Heart right ventricle (tissue), 16 donors: ENCODE measurements around the gene ZNF611. TPM values are rescaled to one million over a fixed set of nuclear protein-coding genes. Genes with fewer than 3 reads are reported as not detected.
"Not testable (repeated sequence)": the region's sequence is repeated elsewhere in the genome, so short reads cannot be mapped to it uniquely, and the experiment has no call there.

Experiments
- ATAC-seq, 8 donors: fragments of 200-7000 bp; cut with Tn5 transposase; one replicate each; pipeline ENCODE4 v1.9.1; 2020; ENCODE audit warnings: mild to moderate bottlenecking in 8 of 8, moderate library complexity in 8 of 8, moderate number of reproducible peaks in 1 of 8
- DNase-seq, 2 donors: peaks; one replicate each; pipeline ENCODE4 v3.0.0-alpha.2; 2020
- H3K27ac ChIP-seq, 10 donors: fragments of 200-600 bp; sonication (generic) in 2 of 10; one replicate each; pipeline versions ENCODE4 v1.5.0 to v1.8.0; 2020 to 2022; ENCODE audit warnings: mild to moderate bottlenecking in 3 of 10
- H3K27me3 ChIP-seq, 7 donors: fragments of 200-600 bp; one replicate each; pipeline ENCODE4 v1.8.0; 2021 to 2022; ENCODE audit warnings: mild to moderate bottlenecking in 2 of 7
- H3K36me3 ChIP-seq, 9 donors: fragments of 200-600 bp; sonication (generic) in 1 of 9; one replicate each; pipeline versions ENCODE4 v1.5.0 to v1.8.0; 2020 to 2022; ENCODE audit warnings: mild to moderate bottlenecking in 2 of 9
- H3K4me1 ChIP-seq, 9 donors: fragments of 200-600 bp; sonication (generic) in 1 of 9; one replicate each; pipeline versions ENCODE4 v1.5.0 to v1.8.0; 2020 to 2022; ENCODE audit warnings: mild to moderate bottlenecking in 4 of 9
- H3K4me3 ChIP-seq, 10 donors: fragments of 200-600 bp; sonication (generic) in 2 of 10; one replicate each; pipeline versions ENCODE4 v1.5.0 to v1.8.0; 2020 to 2022; ENCODE audit warnings: mild to moderate bottlenecking in 7 of 10, moderate library complexity in 2 of 10
- H3K9me3 ChIP-seq, 11 donors: fragments of 200-600 bp in 10 of 11; sonication (generic) in 2 of 11; one replicate each; pipeline versions ENCODE4 v1.5.0 to v1.8.0; 2013 to 2022; ENCODE audit warnings: mild to moderate bottlenecking in 2 of 11, control low read depth in 1 of 11, moderate library complexity in 1 of 11
- WGBS, 2 donors: extraction: QIAGEN DNeasy Blood & Tissue Kit; methylation state at CpG; one replicate each; pipeline ENCODE4 v1.1.7; 2013; ENCODE audit warnings: inconsistent platforms in 1 of 2; 5-methylcytosine and 5-hydroxymethylcytosine counted together
- intact Hi-C, 10 donors: fragments of 100-400 bp; cut with DNase I; formaldehyde crosslinking; loops; one replicate each; pipeline versions ENCODE4 v1.11.1 to v1.14.2; 2022
- polyA plus RNA-seq, 2 donors: library from polyadenylated mRNA; stranded (reverse); fragments of 200-250 nt; gene quantifications; one replicate each; pipeline ENCODE4 v1.2.3, GENCODE V29; 2013
- total RNA-seq, 10 donors: library from RNA; stranded (reverse); fragmentation: NEBNext Ultra II Directional in 3 of 10; extraction: Animal tissue kit (Norgen Biotek cat#: 25700) in 3 of 10; gene quantifications; one replicate each; pipeline versions ENCODE4 v1.2.1 to v1.2.4, GENCODE V29; 2021 to 2023
- TF ChIP-seq, protein P1 (sequence below), 9 donors: fragments of 200-600 bp; sonication (generic) in 2 of 9; IDR thresholded peaks; one replicate each; pipeline versions ENCODE4 v1.5.0 to v1.8.0; 2021 to 2022; ENCODE audit warnings: antibody characterized with exemption in 9 of 9, mild to moderate bottlenecking in 5 of 9, moderate library complexity in 1 of 9
- donor health status: Arrhythmogenic right ventricular cardiomyopathy.
- donor health status: ischemic (EF 13 %, LVEDD 7.1; RV severe dilation, severe dysfunction).
- donor health status: healthy with polysubstance abuse.
- donor health status: DM: no; HTN: yes; CAD: no.
- donor health status: DM: no; HTN: no; CAD: no.
- donor health status: ischemic (EF 25% LVEDD 6.9; RV normal size, moderate dysfunction).
- donor health status: ischemic (EF 25% LVEDD 5.7; RV mildly dilated, moderate dysfunction).
- donor health status: healthy.
- donor health status: DM: yes; HTN: yes; CAD: no.
- donor health status: Ischemic cardiomyopathy.
- donor health status: ischemic (EF 35%, LVEDD 5.7; RV mildly dilated, moderate dysfunction).
- donor health status: nonischemic (EF 11% LVEDD 7.7; RV severe dilation, severe dysfunction).
- donor health status: DM: yes; HTN: yes; CAD: no.
- donor health status: PGD.
- donor health status: ischemic (EF 29% LVEDD 5.4; RV normal size, mild dysfunction).
- donor health status: nonischemic (EF 23%, LVEDD 6.1; RV moderate dilation, normal function).

ZNF611 gene
- total and polyA plus RNA-seq, 12 donors = 2.3 to 9.8 (median 7.6) TPM

GRCh38 chr19:52713051-52713450, 21.8 kb downstream of the ZNF611 start:
- H3K4me3 ChIP-seq, intact Hi-C loops, H3K27me3 ChIP-seq, H3K4me1 ChIP-seq, DNase-seq, H3K27ac ChIP-seq, ATAC-seq: not testable (repeated sequence)
- H3K9me3 ChIP-seq = peaks cover 0 to 26% (median 0%) of the 10 kb centered on the region in 11 donors
- H3K36me3 ChIP-seq = peaks cover 0 to 78% (median 8%) of the 10 kb centered on the region in 9 donors
- WGBS, 2 donors = 100% methylated on average over 2 of the region's 2 CpGs

- DNase-seq, H3K27ac ChIP-seq, H3K4me1 ChIP-seq, H3K4me3 ChIP-seq, H3K27me3 ChIP-seq, intact Hi-C loops, ATAC-seq: not testable (repeated sequence)
- 87 to 98% methylated on average over 3 of the region's 3 CpGs for WGBS, 2 donors
- Histone ChIP-seq H3K9me3 (peaks cover 0 to 40% (median 0%) of the 10 kb centered on the region in 11 donors), H3K36me3 (peaks cover 0 to 91% (median 19%) of the 10 kb centered on the region in 9 donors)
These were observed 23.2 kb downstream of the ZNF611 start for GRCh38 chr19:52711661-52712060.

DNA sequence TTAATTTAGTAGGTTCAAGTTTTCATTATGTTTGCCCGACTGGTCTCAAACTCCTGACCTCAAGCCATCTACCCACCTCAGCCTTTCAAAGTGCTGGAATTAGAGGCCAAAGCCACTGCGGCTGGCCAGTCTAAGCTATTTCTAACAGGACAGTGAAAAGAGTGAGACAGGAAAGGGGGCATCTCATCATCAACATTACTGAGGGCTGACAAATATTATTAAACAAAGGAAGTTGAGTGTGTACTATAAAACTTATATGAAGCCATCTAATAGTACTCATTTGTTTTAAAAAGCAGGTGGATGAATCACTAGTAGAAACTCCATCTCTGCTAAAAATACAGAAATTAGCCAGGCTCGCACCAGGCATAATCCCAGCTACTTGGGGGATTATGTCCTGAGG, 24.3 kb downstream of the ZNF611 start:
- peaks cover 0 to 99% (median 30%) of the 10 kb centered on the region in 9 donors for H3K36me3 ChIP-seq
- intact Hi-C loops = no loop called here
- WGBS, 2 donors = 97% methylated on average over 3 of the region's 3 CpGs
- H3K27ac ChIP-seq = no peak overlapping the region
- ATAC-seq = no peak
- DNase-seq = no peak
- H3K4me3 ChIP-seq = no peak overlapping the region
- H3K27me3 ChIP-seq = no peaks in the 10 kb centered on the region
- H3K4me1 ChIP-seq = no peaks in the 10 kb centered on the region
- TF ChIP-seq, protein P1, sequence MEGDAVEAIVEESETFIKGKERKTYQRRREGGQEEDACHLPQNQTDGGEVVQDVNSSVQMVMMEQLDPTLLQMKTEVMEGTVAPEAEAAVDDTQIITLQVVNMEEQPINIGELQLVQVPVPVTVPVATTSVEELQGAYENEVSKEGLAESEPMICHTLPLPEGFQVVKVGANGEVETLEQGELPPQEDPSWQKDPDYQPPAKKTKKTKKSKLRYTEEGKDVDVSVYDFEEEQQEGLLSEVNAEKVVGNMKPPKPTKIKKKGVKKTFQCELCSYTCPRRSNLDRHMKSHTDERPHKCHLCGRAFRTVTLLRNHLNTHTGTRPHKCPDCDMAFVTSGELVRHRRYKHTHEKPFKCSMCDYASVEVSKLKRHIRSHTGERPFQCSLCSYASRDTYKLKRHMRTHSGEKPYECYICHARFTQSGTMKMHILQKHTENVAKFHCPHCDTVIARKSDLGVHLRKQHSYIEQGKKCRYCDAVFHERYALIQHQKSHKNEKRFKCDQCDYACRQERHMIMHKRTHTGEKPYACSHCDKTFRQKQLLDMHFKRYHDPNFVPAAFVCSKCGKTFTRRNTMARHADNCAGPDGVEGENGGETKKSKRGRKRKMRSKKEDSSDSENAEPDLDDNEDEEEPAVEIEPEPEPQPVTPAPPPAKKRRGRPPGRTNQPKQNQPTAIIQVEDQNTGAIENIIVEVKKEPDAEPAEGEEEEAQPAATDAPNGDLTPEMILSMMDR (IDR thresholded peaks at IDR 0.05) = no peak
- H3K9me3 ChIP-seq = peaks cover 0 to 52% (median 7%) of the 10 kb centered on the region in 11 donors

DNA sequence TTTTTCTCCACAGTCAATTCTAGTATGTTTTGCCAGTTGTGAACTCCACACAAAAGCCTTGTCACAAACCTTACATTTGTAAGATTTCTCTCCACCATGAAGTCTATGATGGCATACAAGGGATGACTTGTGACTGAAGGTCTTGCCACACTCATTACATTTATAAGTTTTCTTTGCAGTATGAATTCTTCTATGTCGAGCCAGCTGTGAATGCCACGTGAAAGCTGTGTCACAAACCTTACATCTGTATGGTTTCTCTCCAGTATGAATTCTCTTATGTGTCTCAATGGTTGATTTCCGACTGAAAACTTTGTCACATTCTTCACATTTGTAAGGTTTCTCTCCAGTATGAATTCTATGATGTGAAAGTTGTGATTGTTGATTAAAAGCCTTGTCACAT, 29.2 kb downstream of the ZNF611 start:
- H3K27ac ChIP-seq, H3K4me3 ChIP-seq, ATAC-seq, intact Hi-C loops, H3K4me1 ChIP-seq, H3K27me3 ChIP-seq, DNase-seq: not testable (repeated sequence)
- H3K9me3 ChIP-seq = peaks cover 0 to 100% (median 12%) of the 10 kb centered on the region in 11 donors
- H3K36me3 ChIP-seq = peaks cover 0 to 70% (median 34%) of the 10 kb centered on the region in 9 donors
- 97 to 98% methylated on average over 3 of the region's 3 CpGs for WGBS, 2 donors

DNA sequence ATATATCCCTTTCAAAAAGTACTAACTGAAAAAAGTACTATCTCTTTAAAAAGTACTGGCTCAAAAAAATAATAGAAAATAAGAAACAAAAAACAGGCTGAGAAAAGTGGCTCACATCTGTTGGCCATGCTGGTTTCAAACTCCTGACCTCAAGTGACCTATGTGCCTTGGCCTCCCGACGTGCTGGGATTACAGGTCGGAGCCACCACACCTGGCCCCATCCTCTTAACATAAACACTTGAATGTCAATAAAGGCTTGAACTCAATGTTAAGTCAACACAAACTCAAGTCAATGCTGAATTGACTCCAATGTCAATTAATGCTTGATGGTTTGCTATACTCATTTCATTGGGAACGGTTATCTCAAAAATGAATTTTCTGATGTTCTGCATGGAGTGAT, 30.9 kb downstream of the ZNF611 start:
- TF ChIP-seq, protein P1 (IDR thresholded peaks at IDR 0.05) = no peak
- Histone ChIP-seq H3K36me3 (peaks cover 0 to 54% (median 34%) of the 10 kb centered on the region in 9 donors), H3K4me3 (no peak overlapping the region), H3K27me3 (no peaks in the 10 kb centered on the region), H3K9me3 (peaks cover 0 to 97% (median 12%) of the 10 kb centered on the region in 11 donors), H3K4me1 (no peaks in the 10 kb centered on the region), H3K27ac (no peak overlapping the region)
- WGBS, 2 donors = 97 to 99% methylated on average over 4 of the region's 4 CpGs
- ATAC-seq (no peak), DNase-seq (no peak)
- intact Hi-C loops = no loop called here

DNA sequence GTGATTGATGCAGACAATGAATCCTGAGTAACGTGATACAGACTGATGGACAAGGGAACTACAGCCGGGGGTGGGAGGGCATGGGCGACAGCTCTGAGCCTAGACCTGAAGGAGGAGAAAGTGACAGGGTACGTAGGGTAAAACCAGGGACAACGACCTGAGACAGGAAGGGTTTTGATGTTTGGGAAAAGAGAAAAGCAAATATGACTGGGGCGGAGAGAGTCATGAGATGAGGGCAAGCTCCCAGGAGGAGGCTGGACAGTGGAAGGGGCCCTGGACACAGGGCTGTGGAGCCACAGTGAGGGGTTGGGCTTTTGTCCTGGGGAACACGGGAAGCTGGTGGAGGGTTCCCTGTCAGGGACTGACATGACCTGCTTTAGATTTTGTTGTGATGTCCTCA, 34.2 kb downstream of the ZNF611 start:
- Histone ChIP-seq H3K9me3 (peaks cover 0 to 66% (median 6%) of the 10 kb centered on the region in 11 donors), H3K4me1 (no peaks in the 10 kb centered on the region), H3K4me3 (no peak overlapping the region), H3K36me3 (peaks cover 0 to 22% (median 13%) of the 10 kb centered on the region in 9 donors), H3K27ac (no peak overlapping the region), H3K27me3 (no peaks in the 10 kb centered on the region)
- no peak for DNase-seq
- intact Hi-C loops = no loop called here
- TF ChIP-seq, protein P1 (IDR thresholded peaks at IDR 0.05) = no peak
- 80 to 82% methylated on average over 7 of the region's 7 CpGs for WGBS, 2 donors
- ATAC-seq = no peak
